ENCODE results near the gene MPZL1. TPM values are rescaled to one million over a fixed set of nuclear protein-coding genes. Genes with fewer than 3 reads are reported as not detected.

Gene MPZL1
- total and polyA plus RNA-seq, 12 donors: 12.8 to 52.5 (median 24.6) TPM

DNA sequence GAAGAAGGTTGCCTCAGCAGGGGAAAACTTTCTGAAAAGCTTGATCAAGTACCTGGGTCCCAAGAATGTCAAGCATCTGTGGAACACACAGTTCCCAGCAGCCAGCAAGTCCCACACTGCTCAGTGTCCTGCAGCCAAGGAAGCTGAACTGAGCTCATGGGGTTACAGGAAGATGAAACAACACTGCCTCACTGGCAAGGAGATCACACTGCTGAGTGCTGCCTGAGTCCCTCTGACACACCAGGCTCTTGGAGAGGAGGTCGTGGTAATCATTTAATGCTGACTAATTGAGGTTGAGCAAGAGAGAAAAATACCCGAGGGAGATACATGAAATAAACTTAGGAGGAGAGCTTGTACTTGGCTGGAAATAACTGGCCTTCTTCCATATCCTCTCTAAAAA is 75.2 kb downstream of the MPZL1 start:
- Histone ChIP-seq H3K27ac (peak overlapping the region; percentile 33 to 86 (median 78)), H3K9me3 (no peaks in the 10 kb centered on the region), H3K4me3 (no peak overlapping the region), H3K36me3 (no peaks in the 10 kb centered on the region), H3K4me1 (peaks cover 10 to 39% (median 32%) of the 10 kb centered on the region in 9 donors), H3K27me3 (no peaks in the 10 kb centered on the region)
- TF ChIP-seq, protein P1, sequence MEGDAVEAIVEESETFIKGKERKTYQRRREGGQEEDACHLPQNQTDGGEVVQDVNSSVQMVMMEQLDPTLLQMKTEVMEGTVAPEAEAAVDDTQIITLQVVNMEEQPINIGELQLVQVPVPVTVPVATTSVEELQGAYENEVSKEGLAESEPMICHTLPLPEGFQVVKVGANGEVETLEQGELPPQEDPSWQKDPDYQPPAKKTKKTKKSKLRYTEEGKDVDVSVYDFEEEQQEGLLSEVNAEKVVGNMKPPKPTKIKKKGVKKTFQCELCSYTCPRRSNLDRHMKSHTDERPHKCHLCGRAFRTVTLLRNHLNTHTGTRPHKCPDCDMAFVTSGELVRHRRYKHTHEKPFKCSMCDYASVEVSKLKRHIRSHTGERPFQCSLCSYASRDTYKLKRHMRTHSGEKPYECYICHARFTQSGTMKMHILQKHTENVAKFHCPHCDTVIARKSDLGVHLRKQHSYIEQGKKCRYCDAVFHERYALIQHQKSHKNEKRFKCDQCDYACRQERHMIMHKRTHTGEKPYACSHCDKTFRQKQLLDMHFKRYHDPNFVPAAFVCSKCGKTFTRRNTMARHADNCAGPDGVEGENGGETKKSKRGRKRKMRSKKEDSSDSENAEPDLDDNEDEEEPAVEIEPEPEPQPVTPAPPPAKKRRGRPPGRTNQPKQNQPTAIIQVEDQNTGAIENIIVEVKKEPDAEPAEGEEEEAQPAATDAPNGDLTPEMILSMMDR (IDR thresholded peaks at IDR 0.05): peak in 3 of 9 donors; percentile 15 to 32 (median 21)
- ATAC-seq (peak; percentile 93 to 99 (median 97)), DNase-seq (peak; percentile 59 to 80)
- intact Hi-C loops (cut with DNase I): loop anchor here in 1 of 10 donors (5.0 kb wide), 1 partner anchor 40 kb away; no protein-coding TSS in a partner anchor
- 0 to 2% methylated on average over 2 of the region's 2 CpGs for WGBS, 2 donors

DNA sequence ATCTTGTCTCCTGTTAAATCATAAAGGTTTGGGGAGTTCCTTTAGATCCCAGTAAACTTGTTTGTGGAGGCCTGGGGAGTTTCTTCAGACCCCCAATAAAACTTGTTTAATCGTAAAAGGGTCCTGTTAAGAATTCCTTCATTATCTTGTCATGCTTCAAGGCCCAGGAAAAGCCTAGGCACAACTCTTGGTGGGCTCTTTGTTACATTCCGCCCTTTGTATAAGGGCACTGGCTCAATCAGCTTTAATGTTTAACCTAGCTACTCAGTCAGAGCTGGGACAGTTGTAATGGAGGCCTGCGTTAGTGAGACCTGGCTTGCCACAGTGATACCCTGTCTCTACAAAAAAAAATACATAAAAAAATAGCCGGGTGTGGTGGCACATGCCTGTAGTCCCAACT is 77.2 kb downstream of the MPZL1 start:
- no peaks in the 10 kb centered on the region for H3K27me3 ChIP-seq
- H3K36me3 ChIP-seq: no peaks in the 10 kb centered on the region
- WGBS, 2 donors: 99% methylated on average over 4 of the region's 4 CpGs
- DNase-seq (no peak), ATAC-seq (no peak)
- H3K9me3 ChIP-seq: no peaks in the 10 kb centered on the region
- H3K4me1 ChIP-seq: peaks cover 10 to 48% (median 38%) of the 10 kb centered on the region in 9 donors
- H3K27ac ChIP-seq: no peak overlapping the region
- intact Hi-C loops (cut with DNase I): loop anchor here in 1 of 10 donors (5.0 kb wide), 1 partner anchor 42 kb away; no protein-coding TSS in a partner anchor
- no peak overlapping the region for H3K4me3 ChIP-seq
- TF ChIP-seq, protein P1 (IDR thresholded peaks at IDR 0.05): no peak

DNA sequence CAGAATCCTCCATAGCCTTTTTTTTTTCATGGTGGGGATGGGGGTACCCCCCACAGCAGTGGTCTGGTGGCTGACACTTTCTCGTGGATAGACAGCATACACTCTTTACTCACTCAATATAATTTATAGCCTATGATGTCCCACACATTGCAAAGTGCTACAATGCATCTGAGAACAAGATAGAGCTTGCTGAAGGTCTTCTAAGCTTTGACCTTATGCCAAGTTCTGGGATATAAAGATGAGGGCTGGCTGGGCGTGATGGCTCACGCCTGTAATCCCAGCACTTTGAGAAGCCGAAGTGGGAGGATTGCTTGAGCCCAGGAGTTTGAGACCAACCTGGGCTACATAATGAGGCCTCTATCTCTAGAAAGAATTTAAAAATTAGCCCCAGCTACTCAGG is 78.0 kb downstream of the MPZL1 start:
- Histone ChIP-seq H3K4me3 (no peak overlapping the region), H3K36me3 (no peaks in the 10 kb centered on the region), H3K27me3 (no peaks in the 10 kb centered on the region), H3K4me1 (peaks cover 10 to 47% (median 36%) of the 10 kb centered on the region in 9 donors), H3K9me3 (no peaks in the 10 kb centered on the region), H3K27ac (peak overlapping the region in 4 of 10 donors; percentile 0 to 27 (median 8))
- DNase-seq (no peak), ATAC-seq (no peak)
- intact Hi-C loops (cut with DNase I): loop anchor here in 7 of 10 donors (5.0 to 10.0 kb wide), 8 partner anchors 42 to 285 kb away; partner anchors contain the start of genes MPZL1 (in 3 of the 7), DCAF6 (in 1 of the 7) and MPC2 (in 1 of the 7)
- TF ChIP-seq, protein P1 (IDR thresholded peaks at IDR 0.05): no peak
- 62 to 85% methylated on average over 4 of the region's 4 CpGs for WGBS, 2 donors

DNA sequence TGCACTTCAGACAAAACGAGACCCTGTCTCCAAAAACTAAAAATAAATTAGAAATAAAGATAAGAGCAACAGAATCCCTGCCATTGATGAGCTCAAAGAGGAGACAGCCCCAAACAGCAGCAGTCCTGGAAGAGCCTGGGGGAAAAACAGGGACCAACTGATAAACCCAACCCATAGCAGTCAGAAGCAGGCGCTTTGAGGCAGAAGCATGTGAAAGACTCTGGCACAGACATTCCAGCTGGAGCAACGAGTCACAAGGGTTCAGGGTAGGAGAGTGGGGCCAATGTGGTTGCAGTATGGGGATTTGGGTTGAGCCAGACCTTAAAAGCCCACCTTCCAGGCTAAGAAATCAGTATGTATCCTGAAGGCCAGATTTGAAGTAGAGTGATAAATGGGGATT is 78.5 kb downstream of the MPZL1 start:
- no peak overlapping the region for H3K4me3 ChIP-seq
- H3K4me1 ChIP-seq: peaks cover 10 to 47% (median 31%) of the 10 kb centered on the region in 9 donors
- H3K27ac ChIP-seq: peak overlapping the region in 4 of 10 donors; percentile 0 to 27 (median 8)
- WGBS, 2 donors: 44 to 66% methylated on average over 3 of the region's 3 CpGs
- intact Hi-C loops (cut with DNase I): loop anchor here in 7 of 10 donors (5.0 to 10.0 kb wide), 7 partner anchors 78 to 285 kb away; partner anchors contain the start of genes MPZL1 (in 3 of the 7), DCAF6 (in 1 of the 7) and MPC2 (in 1 of the 7)
- H3K9me3 ChIP-seq: no peaks in the 10 kb centered on the region
- TF ChIP-seq, protein P1 (IDR thresholded peaks at IDR 0.05): no peak
- no peaks in the 10 kb centered on the region for H3K36me3 ChIP-seq
- DNase-seq (no peak), ATAC-seq (no peak)
- no peaks in the 10 kb centered on the region for H3K27me3 ChIP-seq
